Pancreas (tissue), 10 donors: ENCODE data around the gene GTF2F2. TPM values are rescaled to one million over a fixed set of nuclear protein-coding genes. Genes with fewer than 3 reads are reported as not detected.

Experiments used
- ATAC-seq, 4 donors: fragments of 200-7000 bp; cut with Tn5 transposase; one replicate each; pipeline versions ENCODE4 v1.8.0 to v1.9.1; 2020; ENCODE audit warnings: mild to moderate bottlenecking in 4 of 4, moderate library complexity in 4 of 4
- DNase-seq, 6 donors: peaks; one replicate each; pipeline ENCODE4 v3.0.0-alpha.2; 2020
- FAIRE-seq: peaks from 2 replicates; lab custom pipeline; 2012; peaks lifted over from hg19 to GRCh38; lab: Jason Lieb, UNC
- H3K27ac ChIP-seq, 4 donors: fragments of 200-600 bp; sonication (generic); 1 replicate in 3 of 4; 2 replicates in 1 of 4; pipeline versions ENCODE4 v1.5.0 to v1.8.0; 2020
- H3K27me3 ChIP-seq, 4 donors: fragments of 200-600 bp; one replicate each; pipeline ENCODE4 v1.8.0; 2021
- H3K36me3 ChIP-seq, 3 donors: fragments of 200-600 bp; sonication (generic) in 1 of 3; one replicate each; pipeline versions ENCODE4 v1.5.0 to v1.8.0; 2020 to 2021
- H3K4me1 ChIP-seq, 3 donors: fragments of 200-600 bp; one replicate each; pipeline ENCODE4 v1.8.0; 2021
- H3K4me3 ChIP-seq, 4 donors: fragments of 200-600 bp; sonication (generic) in 2 of 4; one replicate each; pipeline versions ENCODE4 v1.5.0 to v1.8.0; 2020 to 2021
- H3K9me3 ChIP-seq, 4 donors: fragments of 200-600 bp; one replicate each; pipeline ENCODE4 v1.8.0; 2021
- WGBS, 2 donors: extraction: QIAGEN DNeasy Blood & Tissue Kit; methylation state at CpG; one replicate each; pipeline ENCODE4 v1.1.7; 2013; 5-methylcytosine and 5-hydroxymethylcytosine counted together
- intact Hi-C, 3 donors: fragments of 100-400 bp; cut with DNase I; formaldehyde crosslinking; loops; one replicate each; pipeline versions ENCODE4 v1.11.1 to v1.14.2; 2022
- polyA plus RNA-seq, 2 donors: library from polyadenylated mRNA; stranded (reverse); fragments of 200-250 nt; gene quantifications; one replicate each; pipeline ENCODE4 v1.2.3, GENCODE V29; 2013
- total RNA-seq, 6 donors: library from RNA; stranded (reverse); fragmentation: NEBNext Ultra II Directional in 4 of 6; extraction: Animal tissue kit (Norgen Biotek cat#: 25700) in 4 of 6; gene quantifications; one replicate each; pipeline versions ENCODE4 v1.2.1 to v1.2.4, GENCODE V29; 2021 to 2023
- TF ChIP-seq, protein P1 (sequence below), 4 donors: fragments of 200-600 bp; sonication (generic) in 3 of 4; IDR thresholded peaks; one replicate each; pipeline versions ENCODE4 v1.5.0 to v1.8.0; 2021; ENCODE audit warnings: antibody characterized with exemption in 4 of 4
- donor health status: healthy with polysubstance abuse.
- donor health status: DM: no; HTN: no; CAD: no; lungs with moderate emphysema.
- donor health status: DM: no; HTN: no; CAD: no.
- donor health status: control.
- donor health status: control.
- donor health status: Bipolar disorder and iron deficiency.
- donor health status: DM: yes; HTN: yes; CAD: no.
- donor health status: DM: no; HTN: no; CAD: no.
- donor health status: DM: no; HTN: no; CAD: no.
- donor health status: DM: yes; HTN: yes; CAD: no.

Gene GTF2F2
- total and polyA plus RNA-seq, 8 donors: 6.0 to 8.6 (median 7.7) TPM

DNA sequence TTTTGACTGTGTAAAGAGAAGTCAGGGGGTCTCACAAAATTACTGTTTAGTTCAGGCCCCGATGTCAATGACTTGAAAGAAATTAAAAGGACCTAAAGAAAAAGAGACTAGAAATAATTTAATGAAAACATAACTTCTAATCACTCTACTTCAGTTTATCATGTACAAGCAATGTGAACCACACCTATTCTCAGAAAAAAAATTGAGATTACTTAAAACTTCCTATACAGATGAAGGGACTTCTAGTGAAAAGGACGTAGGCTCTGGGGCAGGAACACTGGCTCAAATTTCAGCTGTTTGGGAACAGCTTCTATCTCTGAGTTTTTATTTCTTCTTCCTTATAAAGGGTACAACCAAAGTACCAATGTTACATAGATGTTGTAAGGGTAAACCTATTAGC, 182.7 kb downstream of the GTF2F2 start:
- Histone ChIP-seq H3K27ac (no peak overlapping the region), H3K4me1 (no peaks in the 10 kb centered on the region), H3K9me3 (no peaks in the 10 kb centered on the region), H3K27me3 (peaks cover 0 to 8% (median 0%) of the 10 kb centered on the region in 4 donors), H3K4me3 (no peak overlapping the region), H3K36me3 (no peaks in the 10 kb centered on the region)
- intact Hi-C loops: loop anchor here in 2 of 3 donors (10.0 kb wide), 2 partner anchors 248 to 258 kb away; no protein-coding TSS in a partner anchor
- no peak for DNase-seq
- ATAC-seq: no peak
- TF ChIP-seq, protein P1, sequence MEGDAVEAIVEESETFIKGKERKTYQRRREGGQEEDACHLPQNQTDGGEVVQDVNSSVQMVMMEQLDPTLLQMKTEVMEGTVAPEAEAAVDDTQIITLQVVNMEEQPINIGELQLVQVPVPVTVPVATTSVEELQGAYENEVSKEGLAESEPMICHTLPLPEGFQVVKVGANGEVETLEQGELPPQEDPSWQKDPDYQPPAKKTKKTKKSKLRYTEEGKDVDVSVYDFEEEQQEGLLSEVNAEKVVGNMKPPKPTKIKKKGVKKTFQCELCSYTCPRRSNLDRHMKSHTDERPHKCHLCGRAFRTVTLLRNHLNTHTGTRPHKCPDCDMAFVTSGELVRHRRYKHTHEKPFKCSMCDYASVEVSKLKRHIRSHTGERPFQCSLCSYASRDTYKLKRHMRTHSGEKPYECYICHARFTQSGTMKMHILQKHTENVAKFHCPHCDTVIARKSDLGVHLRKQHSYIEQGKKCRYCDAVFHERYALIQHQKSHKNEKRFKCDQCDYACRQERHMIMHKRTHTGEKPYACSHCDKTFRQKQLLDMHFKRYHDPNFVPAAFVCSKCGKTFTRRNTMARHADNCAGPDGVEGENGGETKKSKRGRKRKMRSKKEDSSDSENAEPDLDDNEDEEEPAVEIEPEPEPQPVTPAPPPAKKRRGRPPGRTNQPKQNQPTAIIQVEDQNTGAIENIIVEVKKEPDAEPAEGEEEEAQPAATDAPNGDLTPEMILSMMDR (IDR thresholded peaks at IDR 0.05): no peak
- no peak for FAIRE-seq
- 54 to 69% methylated on average over 2 of the region's 2 CpGs for WGBS, 2 donors

DNA sequence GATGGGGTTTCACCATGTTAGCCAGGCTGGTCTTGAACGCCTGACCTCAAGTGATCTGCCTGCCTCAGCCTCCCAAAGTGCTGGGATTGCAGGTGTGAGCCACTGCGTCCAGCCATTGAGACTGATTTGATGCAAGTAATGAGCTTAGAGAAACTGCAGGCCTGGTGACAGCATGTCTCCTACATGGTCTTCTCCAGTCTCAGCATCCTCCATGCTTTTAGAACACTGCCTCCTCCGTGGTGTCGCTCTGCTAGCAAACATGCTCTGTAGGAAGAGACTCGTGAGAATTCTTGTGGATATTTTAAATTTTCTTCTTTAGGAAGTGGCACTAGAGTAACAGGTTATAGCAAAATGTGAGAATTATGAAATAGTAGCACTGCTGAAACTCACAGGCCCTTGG, 183.6 kb downstream of the GTF2F2 start:
- 58 to 68% methylated on average over 5 of the region's 5 CpGs for WGBS, 2 donors
- FAIRE-seq (no peak), DNase-seq (no peak), ATAC-seq (no peak)
- TF ChIP-seq, protein P1 (IDR thresholded peaks at IDR 0.05): no peak
- Histone ChIP-seq H3K9me3 (no peaks in the 10 kb centered on the region), H3K36me3 (no peaks in the 10 kb centered on the region), H3K4me1 (no peaks in the 10 kb centered on the region), H3K27me3 (peaks cover 0 to 8% (median 0%) of the 10 kb centered on the region in 4 donors), H3K4me3 (no peak overlapping the region), H3K27ac (no peak overlapping the region)
- intact Hi-C loops: loop anchor here in 2 of 3 donors (10.0 kb wide), 2 partner anchors 249 to 259 kb away; no protein-coding TSS in a partner anchor

DNA sequence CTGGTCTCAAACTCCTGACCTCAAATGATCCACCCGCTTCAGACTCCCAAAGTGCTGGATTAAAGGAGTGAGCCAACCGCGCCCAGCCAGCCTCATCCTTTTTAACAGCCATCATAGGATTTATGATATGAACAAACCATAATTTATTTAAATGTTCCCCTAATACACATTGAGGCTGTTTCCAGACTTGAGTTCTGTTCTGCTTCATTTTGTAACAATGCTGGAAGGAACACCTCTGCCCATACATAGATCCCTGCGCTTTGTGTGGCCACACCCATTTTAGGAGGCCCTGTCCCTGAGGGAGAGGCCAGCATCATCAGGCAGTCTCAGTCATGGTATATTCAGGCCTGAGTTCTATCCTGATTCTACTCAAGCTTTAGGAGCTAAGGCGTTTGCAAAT, 184.8 kb downstream of the GTF2F2 start:
- TF ChIP-seq, protein P1 (IDR thresholded peaks at IDR 0.05): no peak
- FAIRE-seq (no peak), ATAC-seq (no peak), DNase-seq (no peak)
- no peaks in the 10 kb centered on the region for H3K4me1 ChIP-seq
- H3K27me3 ChIP-seq: peaks cover 0 to 8% (median 0%) of the 10 kb centered on the region in 4 donors
- H3K4me3 ChIP-seq: no peak overlapping the region
- no peak overlapping the region for H3K27ac ChIP-seq
- H3K36me3 ChIP-seq: no peaks in the 10 kb centered on the region
- intact Hi-C loops: loop anchor here in 2 of 3 donors (10.0 kb wide), 2 partner anchors 250 to 260 kb away; no protein-coding TSS in a partner anchor
- H3K9me3 ChIP-seq: no peaks in the 10 kb centered on the region
- 75 to 78% methylated on average over 5 of the region's 5 CpGs for WGBS, 2 donors

DNA sequence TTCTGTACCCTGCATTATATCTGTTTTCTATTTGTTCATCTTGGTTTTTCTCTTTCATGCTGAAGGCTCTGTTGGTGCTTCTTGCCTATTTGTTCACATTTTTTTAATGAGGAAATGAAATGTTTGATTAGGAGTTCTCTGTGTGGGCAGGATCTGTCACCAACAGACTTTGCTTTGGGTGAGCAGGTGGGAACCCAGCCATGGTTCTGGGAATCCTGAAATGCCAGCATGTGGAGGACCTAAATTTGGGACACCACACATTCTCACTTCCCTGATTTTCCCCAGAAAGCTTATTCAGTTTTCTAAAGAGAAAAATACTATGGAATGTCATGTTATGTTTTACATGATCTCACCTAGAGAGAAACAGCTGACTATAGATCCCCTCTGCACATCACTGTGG, 186.7 kb downstream of the GTF2F2 start:
- Histone ChIP-seq H3K27me3 (peaks cover 0 to 4% (median 0%) of the 10 kb centered on the region in 4 donors), H3K36me3 (no peaks in the 10 kb centered on the region), H3K4me3 (no peak overlapping the region), H3K27ac (no peak overlapping the region), H3K4me1 (peaks cover 0 to 5% (median 0%) of the 10 kb centered on the region in 3 donors), H3K9me3 (no peaks in the 10 kb centered on the region)
- intact Hi-C loops: loop anchor here in 2 of 3 donors (10.0 kb wide), 2 partner anchors 252 to 262 kb away; no protein-coding TSS in a partner anchor
- TF ChIP-seq, protein P1 (IDR thresholded peaks at IDR 0.05): no peak
- FAIRE-seq (no peak), DNase-seq (no peak), ATAC-seq (no peak)

DNA sequence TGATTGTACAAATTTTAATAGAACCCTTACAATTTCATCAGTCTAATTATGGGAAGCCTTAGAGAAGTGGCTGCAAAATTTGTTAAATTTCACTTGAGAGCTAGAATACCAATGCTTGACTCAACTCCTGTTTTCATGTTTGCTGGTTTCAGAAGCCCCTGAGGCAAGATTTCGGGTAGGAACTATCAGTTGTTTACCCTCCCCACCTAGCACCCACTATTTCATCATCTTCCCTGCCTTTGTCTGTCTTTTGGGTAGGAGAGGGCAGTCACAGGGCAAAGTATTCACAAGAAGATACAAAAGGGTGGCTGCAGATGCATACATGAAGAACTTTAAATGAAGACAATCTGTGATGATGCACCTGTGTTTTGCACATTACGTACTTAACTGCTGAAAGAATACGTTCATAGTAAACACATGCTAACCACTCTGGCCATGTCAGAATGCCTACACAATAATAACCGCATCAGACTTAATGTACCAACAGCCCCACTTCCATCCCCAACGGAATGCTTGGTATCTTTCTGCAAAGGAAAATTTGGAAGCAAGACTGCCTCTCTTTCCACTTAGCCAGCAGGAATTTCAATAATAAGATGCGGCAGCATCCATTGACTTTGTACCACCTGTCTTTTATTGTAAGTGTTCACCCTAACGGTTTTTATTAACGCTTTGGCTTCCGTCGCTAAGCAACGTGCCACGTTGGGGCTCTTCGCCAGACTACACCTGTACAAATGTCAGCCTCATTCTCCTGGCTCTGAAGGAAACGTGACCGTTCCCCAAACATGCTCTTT, 190.2 kb downstream of the GTF2F2 start:
- Histone ChIP-seq H3K27ac (no peak overlapping the region), H3K9me3 (no peaks in the 10 kb centered on the region), H3K4me1 (peaks cover 0 to 8% (median 0%) of the 10 kb centered on the region in 3 donors), H3K4me3 (peak overlapping the region in 2 of 4 donors; percentile 31 to 45), H3K36me3 (no peaks in the 10 kb centered on the region), H3K27me3 (no peaks in the 10 kb centered on the region)
- TF ChIP-seq, protein P1 (IDR thresholded peaks at IDR 0.05): no peak
- no peak for FAIRE-seq
- no peak for DNase-seq
- 10 to 11% methylated on average over 15 of the region's 15 CpGs for WGBS, 2 donors
- intact Hi-C loops: no loop called here
- no peak for ATAC-seq
